ENCODE measurements around the gene RCAN2. TPM values are rescaled to one million over a fixed set of nuclear protein-coding genes. Genes with fewer than 3 reads are reported as not detected.

RCAN2 gene
- total and polyA plus RNA-seq, 2 experiments from 2014 or later = 6.0 to 9.3 TPM

DNA sequence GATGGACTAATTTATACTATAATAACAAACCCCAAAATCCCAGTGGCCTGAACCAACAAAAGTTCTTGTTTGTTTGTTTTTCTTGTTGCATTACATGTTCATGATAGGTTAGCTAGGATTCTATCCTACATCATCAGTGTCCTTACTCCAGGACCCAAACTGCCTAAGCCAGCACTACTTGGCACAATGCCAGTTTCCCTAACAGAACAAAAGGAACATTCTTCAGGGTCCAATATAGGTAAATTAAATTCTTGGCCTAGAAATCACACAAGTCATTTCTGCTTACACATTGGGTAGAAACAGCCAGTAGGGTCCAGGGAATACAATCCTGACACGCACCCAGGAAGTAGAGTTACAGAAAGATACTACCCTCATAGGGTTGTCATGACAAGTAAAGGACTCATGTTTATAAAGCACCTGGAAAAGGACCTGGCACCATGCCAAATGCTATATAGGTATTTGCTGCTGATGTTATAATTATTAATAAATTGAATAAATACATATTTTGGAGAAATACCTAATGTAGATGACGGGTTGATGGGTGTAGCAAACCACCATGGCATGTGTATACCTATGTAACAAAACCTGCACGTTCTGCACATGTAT, 38.8 kb downstream of the RCAN2 start:
- H3K27me3 ChIP-seq (ENCODE audit: insufficient read depth) = no peaks in the 10 kb centered on the region
- H3K27ac Mint-ChIP-seq = no peak overlapping the region
- H3K4me3 Mint-ChIP-seq = no peak overlapping the region
- H3K27ac ChIP-seq (ENCODE audit: low read depth) = no peak overlapping the region
- peaks cover 4% of the 10 kb centered on the region; the same call in 1 of the 2 replicates for H3K36me3 ChIP-seq (ENCODE audit: insufficient read depth)
- H3K4me1 Mint-ChIP-seq = no peaks in the 10 kb centered on the region
- no peaks in the 10 kb centered on the region for H4K20me1 ChIP-seq (replicated peaks; ENCODE audit: insufficient read depth)
- H3K36me3 Mint-ChIP-seq (ENCODE audit: low read depth) = no peaks in the 10 kb centered on the region
- no peaks in the 10 kb centered on the region for H3F3A ChIP-seq (replicated peaks; ENCODE audit: low read depth)
- H3K79me2 ChIP-seq (replicated peaks; ENCODE audit: insufficient read depth) = no peaks in the 10 kb centered on the region
- no peak overlapping the region for H3K4me2 ChIP-seq
- no peak for ATAC-seq
- DNase-seq (ENCODE audit: low spot score) = no peak
- H3K9me2 ChIP-seq (ENCODE audit: insufficient read depth) = no peaks in the 10 kb centered on the region
- no peaks in the 10 kb centered on the region for H3K4me1 ChIP-seq (ENCODE audit: insufficient read depth)
- no peak overlapping the region for H2AFZ ChIP-seq
- H3K4me3 ChIP-seq = no peak overlapping the region
- TF ChIP-seq, protein P1, sequence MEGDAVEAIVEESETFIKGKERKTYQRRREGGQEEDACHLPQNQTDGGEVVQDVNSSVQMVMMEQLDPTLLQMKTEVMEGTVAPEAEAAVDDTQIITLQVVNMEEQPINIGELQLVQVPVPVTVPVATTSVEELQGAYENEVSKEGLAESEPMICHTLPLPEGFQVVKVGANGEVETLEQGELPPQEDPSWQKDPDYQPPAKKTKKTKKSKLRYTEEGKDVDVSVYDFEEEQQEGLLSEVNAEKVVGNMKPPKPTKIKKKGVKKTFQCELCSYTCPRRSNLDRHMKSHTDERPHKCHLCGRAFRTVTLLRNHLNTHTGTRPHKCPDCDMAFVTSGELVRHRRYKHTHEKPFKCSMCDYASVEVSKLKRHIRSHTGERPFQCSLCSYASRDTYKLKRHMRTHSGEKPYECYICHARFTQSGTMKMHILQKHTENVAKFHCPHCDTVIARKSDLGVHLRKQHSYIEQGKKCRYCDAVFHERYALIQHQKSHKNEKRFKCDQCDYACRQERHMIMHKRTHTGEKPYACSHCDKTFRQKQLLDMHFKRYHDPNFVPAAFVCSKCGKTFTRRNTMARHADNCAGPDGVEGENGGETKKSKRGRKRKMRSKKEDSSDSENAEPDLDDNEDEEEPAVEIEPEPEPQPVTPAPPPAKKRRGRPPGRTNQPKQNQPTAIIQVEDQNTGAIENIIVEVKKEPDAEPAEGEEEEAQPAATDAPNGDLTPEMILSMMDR (conservative IDR thresholded peaks at IDR 0.05; ENCODE audit: low read depth in 2 of 2) = no peak
- TF ChIP-seq, protein P2, sequence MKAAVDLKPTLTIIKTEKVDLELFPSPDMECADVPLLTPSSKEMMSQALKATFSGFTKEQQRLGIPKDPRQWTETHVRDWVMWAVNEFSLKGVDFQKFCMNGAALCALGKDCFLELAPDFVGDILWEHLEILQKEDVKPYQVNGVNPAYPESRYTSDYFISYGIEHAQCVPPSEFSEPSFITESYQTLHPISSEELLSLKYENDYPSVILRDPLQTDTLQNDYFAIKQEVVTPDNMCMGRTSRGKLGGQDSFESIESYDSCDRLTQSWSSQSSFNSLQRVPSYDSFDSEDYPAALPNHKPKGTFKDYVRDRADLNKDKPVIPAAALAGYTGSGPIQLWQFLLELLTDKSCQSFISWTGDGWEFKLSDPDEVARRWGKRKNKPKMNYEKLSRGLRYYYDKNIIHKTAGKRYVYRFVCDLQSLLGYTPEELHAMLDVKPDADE (IDR thresholded peaks at IDR 0.05) = no peak
- TF ChIP-seq NANOG (IDR thresholded peaks at IDR 0.05; ENCODE audit: borderline replicate concordance) = no peak
- TF ChIP-seq POLR2AphosphoS5 (IDR thresholded peaks at IDR 0.05; ENCODE audit: low read depth) = no peak
- TF ChIP-seq ZNF114 (CRISPR knock-in tag; IDR thresholded peaks at IDR 0.05) = no peak
- TF ChIP-seq EZH2 (IDR thresholded peaks at IDR 0.05; ENCODE audit: low read depth, unreplicated experiment) = no peak
- no peaks in the 10 kb centered on the region for H3K27me3 Mint-ChIP-seq (ENCODE audit: insufficient read depth, low read depth, poor library complexity)
- H3K9me3 Mint-ChIP-seq = peaks cover 5% of the 10 kb centered on the region; the same call in 1 of the 3 replicates

DNA sequence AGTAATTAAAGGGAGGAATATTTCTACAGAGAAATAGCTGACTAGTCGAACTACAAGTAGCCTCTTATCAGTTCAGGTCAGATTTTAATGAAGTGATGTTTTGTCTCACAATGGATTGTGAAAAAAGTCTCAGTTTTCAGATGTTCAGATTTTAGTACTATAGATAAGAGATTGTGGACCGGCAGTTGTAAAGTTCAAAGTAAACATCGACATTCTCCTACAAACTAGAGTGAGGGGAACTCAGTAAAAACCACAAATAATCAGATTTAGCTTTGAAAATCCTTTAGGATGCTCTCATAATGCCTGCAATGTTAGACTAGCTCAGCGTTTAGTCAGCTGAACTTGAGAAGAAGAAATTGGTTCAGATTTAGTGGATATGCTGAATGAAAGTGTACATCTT, 39.9 kb downstream of the RCAN2 start:
- Histone ChIP-seq H3K27me3 (ENCODE audit: insufficient read depth) (no peaks in the 10 kb centered on the region), H2AFZ (no peak overlapping the region), H3K9me2 (ENCODE audit: insufficient read depth) (no peaks in the 10 kb centered on the region), H4K20me1 (replicated peaks; ENCODE audit: insufficient read depth) (no peaks in the 10 kb centered on the region), H3K27ac (ENCODE audit: low read depth) (no peak overlapping the region), H3K4me2 (no peak overlapping the region), H3K4me1 (ENCODE audit: insufficient read depth) (no peaks in the 10 kb centered on the region), H3K4me3 (no peak overlapping the region), H3K79me2 (replicated peaks; ENCODE audit: insufficient read depth) (no peaks in the 10 kb centered on the region), H3F3A (replicated peaks; ENCODE audit: low read depth) (no peaks in the 10 kb centered on the region), H3K36me3 (ENCODE audit: insufficient read depth) (peaks cover 4% of the 10 kb centered on the region; the same call in 1 of the 2 replicates)
- H3K4me3 Mint-ChIP-seq = no peak overlapping the region
- ATAC-seq (no peak), DNase-seq (ENCODE audit: low spot score) (no peak)
- no peak for TF ChIP-seq ZNF331 (CRISPR knock-in tag; IDR thresholded peaks at IDR 0.05; ENCODE audit: low read depth)
- TF ChIP-seq, protein P1 (conservative IDR thresholded peaks at IDR 0.05; ENCODE audit: low read depth in 2 of 2) = no peak
- TF ChIP-seq EZH2 (IDR thresholded peaks at IDR 0.05; ENCODE audit: low read depth, unreplicated experiment) = no peak
- TF ChIP-seq CREB1 (CRISPR knock-in tag; IDR thresholded peaks at IDR 0.05; ENCODE audit: low read depth) = no peak
- TF ChIP-seq ZNF114 (CRISPR knock-in tag; IDR thresholded peaks at IDR 0.05) = no peak
- TF ChIP-seq STAT1 (IDR thresholded peaks at IDR 0.05; ENCODE audit: unreplicated experiment) = no peak
- TF ChIP-seq, protein P2 (IDR thresholded peaks at IDR 0.05) = no peak
- TF ChIP-seq, protein P3, sequence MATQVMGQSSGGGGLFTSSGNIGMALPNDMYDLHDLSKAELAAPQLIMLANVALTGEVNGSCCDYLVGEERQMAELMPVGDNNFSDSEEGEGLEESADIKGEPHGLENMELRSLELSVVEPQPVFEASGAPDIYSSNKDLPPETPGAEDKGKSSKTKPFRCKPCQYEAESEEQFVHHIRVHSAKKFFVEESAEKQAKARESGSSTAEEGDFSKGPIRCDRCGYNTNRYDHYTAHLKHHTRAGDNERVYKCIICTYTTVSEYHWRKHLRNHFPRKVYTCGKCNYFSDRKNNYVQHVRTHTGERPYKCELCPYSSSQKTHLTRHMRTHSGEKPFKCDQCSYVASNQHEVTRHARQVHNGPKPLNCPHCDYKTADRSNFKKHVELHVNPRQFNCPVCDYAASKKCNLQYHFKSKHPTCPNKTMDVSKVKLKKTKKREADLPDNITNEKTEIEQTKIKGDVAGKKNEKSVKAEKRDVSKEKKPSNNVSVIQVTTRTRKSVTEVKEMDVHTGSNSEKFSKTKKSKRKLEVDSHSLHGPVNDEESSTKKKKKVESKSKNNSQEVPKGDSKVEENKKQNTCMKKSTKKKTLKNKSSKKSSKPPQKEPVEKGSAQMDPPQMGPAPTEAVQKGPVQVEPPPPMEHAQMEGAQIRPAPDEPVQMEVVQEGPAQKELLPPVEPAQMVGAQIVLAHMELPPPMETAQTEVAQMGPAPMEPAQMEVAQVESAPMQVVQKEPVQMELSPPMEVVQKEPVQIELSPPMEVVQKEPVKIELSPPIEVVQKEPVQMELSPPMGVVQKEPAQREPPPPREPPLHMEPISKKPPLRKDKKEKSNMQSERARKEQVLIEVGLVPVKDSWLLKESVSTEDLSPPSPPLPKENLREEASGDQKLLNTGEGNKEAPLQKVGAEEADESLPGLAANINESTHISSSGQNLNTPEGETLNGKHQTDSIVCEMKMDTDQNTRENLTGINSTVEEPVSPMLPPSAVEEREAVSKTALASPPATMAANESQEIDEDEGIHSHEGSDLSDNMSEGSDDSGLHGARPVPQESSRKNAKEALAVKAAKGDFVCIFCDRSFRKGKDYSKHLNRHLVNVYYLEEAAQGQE (IDR thresholded peaks at IDR 0.05; ENCODE audit: unreplicated experiment) = no peak
- peaks cover 5% of the 10 kb centered on the region; the same call in 1 of the 3 replicates for H3K9me3 Mint-ChIP-seq
- no peak overlapping the region for H3K27ac Mint-ChIP-seq
- no peaks in the 10 kb centered on the region for H3K27me3 Mint-ChIP-seq (ENCODE audit: insufficient read depth, low read depth, poor library complexity)
- no peaks in the 10 kb centered on the region for H3K36me3 Mint-ChIP-seq (ENCODE audit: low read depth)
- no peaks in the 10 kb centered on the region for H3K4me1 Mint-ChIP-seq
